ENCODE data around the gene TRPM7. TPM values are rescaled to one million over a fixed set of nuclear protein-coding genes. Genes with fewer than 3 reads are reported as not detected.

Gene TRPM7
- polyA plus RNA-seq, 2 donors: 4.9 to 6.1 TPM

DNA sequence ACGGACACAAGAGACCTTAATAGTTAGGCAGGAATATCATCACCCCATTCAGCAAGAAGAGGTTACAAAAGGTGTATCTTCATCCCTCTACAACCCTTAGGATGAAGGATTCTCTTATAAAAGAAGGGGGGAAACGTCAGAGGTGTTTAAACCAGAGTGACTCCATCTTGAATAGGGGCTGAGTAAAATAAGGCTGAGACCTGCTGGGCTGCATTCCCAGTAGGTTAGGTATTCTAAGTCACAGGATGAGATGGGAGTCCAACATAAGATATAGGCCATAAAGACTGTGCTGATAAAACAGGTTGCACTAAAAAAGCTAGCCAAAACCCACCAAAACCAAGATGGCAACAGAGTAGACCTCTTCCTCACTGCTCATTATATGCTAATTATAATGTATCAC is 16.5 kb downstream of the TRPM7 start:
- Histone ChIP-seq H3K4me3 (ENCODE audit: low read depth in 1 of 2, low read length in 2 of 2) (no peak overlapping the region), H3K9me3 (ENCODE audit: control insufficient read depth in 2 of 2, insufficient read depth in 1 of 2, low read depth in 1 of 2, low read length in 1 of 2) (no peaks in the 10 kb centered on the region), H3K27me3 (ENCODE audit: control insufficient read depth in 1 of 2, insufficient read depth in 2 of 2, low read length in 2 of 2) (no peaks in the 10 kb centered on the region), H3K4me1 (ENCODE audit: control insufficient read depth in 2 of 2, insufficient read depth in 2 of 2, low read length in 1 of 2) (no peaks in the 10 kb centered on the region), H3K27ac (ENCODE audit: low read depth in 2 of 2, low read length in 1 of 2) (no peak overlapping the region), H3K36me3 (ENCODE audit: control insufficient read depth in 2 of 2, insufficient read depth in 2 of 2, low read length in 1 of 2) (no peaks in the 10 kb centered on the region)
- WGBS, 2 donors: 80 to 81% methylated on average over 2 of the region's 2 CpGs

- 57 to 98% methylated on average over 1 of the region's 1 CpG for WGBS, 2 donors
- Histone ChIP-seq H3K27me3 (ENCODE audit: control insufficient read depth in 1 of 2, insufficient read depth in 2 of 2, low read length in 2 of 2) (no peaks in the 10 kb centered on the region), H3K4me3 (ENCODE audit: low read depth in 1 of 2, low read length in 2 of 2) (no peak overlapping the region), H3K27ac (ENCODE audit: low read depth in 2 of 2, low read length in 1 of 2) (no peak overlapping the region), H3K4me1 (ENCODE audit: control insufficient read depth in 2 of 2, insufficient read depth in 2 of 2, low read length in 1 of 2) (no peaks in the 10 kb centered on the region), H3K9me3 (ENCODE audit: control insufficient read depth in 2 of 2, insufficient read depth in 1 of 2, low read depth in 1 of 2, low read length in 1 of 2) (no peaks in the 10 kb centered on the region), H3K36me3 (ENCODE audit: control insufficient read depth in 2 of 2, insufficient read depth in 2 of 2, low read length in 1 of 2) (no peaks in the 10 kb centered on the region)
These were observed 17.0 kb downstream of the TRPM7 start for GRCh38 chr15:50669611-50670010.

DNA sequence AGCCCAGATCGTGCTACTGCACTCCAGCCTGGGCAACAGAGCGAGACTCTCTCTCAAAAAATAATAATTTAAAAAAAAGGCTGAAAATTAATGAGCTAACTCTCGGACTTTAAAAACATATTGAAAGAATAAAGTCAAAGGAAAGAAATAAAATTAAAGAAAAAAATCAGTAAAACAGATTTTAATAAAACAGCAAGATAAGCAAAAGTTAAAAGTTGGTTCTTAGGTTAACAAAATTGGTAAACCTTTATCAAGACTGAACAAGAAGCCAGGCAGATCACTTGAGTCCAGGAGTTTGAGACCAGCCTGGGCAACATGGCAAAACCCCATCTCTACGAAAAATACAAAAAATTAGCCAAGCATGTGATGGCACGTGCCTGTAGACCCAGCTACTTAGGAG is 20.7 kb downstream of the TRPM7 start:
- no peak overlapping the region for H3K27ac ChIP-seq (ENCODE audit: low read depth in 2 of 2, low read length in 1 of 2)
- no peaks in the 10 kb centered on the region for H3K4me1 ChIP-seq (ENCODE audit: control insufficient read depth in 2 of 2, insufficient read depth in 2 of 2, low read length in 1 of 2)
- H3K36me3 ChIP-seq (ENCODE audit: control insufficient read depth in 2 of 2, insufficient read depth in 2 of 2, low read length in 1 of 2): no peaks in the 10 kb centered on the region
- no peak overlapping the region for H3K4me3 ChIP-seq (ENCODE audit: low read depth in 1 of 2, low read length in 2 of 2)
- 85 to 90% methylated on average over 5 of the region's 5 CpGs for WGBS, 2 donors
- no peaks in the 10 kb centered on the region for H3K9me3 ChIP-seq (ENCODE audit: control insufficient read depth in 2 of 2, insufficient read depth in 1 of 2, low read depth in 1 of 2, low read length in 1 of 2)
- no peaks in the 10 kb centered on the region for H3K27me3 ChIP-seq (ENCODE audit: control insufficient read depth in 1 of 2, insufficient read depth in 2 of 2, low read length in 2 of 2)

DNA sequence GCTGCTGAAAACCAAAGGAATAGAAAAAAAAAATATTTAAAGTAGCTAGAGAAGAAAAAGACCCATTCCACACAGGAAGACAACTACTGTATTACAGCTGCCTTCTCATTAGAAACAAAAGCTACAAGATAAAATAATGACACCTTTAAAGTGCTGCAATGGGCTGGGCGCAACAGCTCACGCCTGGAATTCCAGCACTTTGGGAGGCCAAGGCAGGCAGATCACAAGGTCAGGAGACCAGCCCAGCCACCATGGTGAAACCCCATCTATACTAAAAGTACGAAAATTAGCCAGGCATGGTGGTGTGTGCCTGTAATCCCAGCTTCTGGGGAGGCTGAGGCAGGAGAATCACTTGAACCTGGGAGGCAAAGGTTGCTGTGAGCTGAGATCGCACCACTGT is 31.0 kb downstream of the TRPM7 start:
- no peaks in the 10 kb centered on the region for H3K4me1 ChIP-seq (ENCODE audit: control insufficient read depth in 2 of 2, insufficient read depth in 2 of 2, low read length in 1 of 2)
- no peak overlapping the region for H3K4me3 ChIP-seq (ENCODE audit: low read depth in 1 of 2, low read length in 2 of 2)
- 86 to 92% methylated on average over 4 of the region's 4 CpGs for WGBS, 2 donors
- H3K27me3 ChIP-seq (ENCODE audit: control insufficient read depth in 1 of 2, insufficient read depth in 2 of 2, low read length in 2 of 2): no peaks in the 10 kb centered on the region
- H3K9me3 ChIP-seq (ENCODE audit: control insufficient read depth in 2 of 2, insufficient read depth in 1 of 2, low read depth in 1 of 2, low read length in 1 of 2): no peaks in the 10 kb centered on the region
- no peak overlapping the region for H3K27ac ChIP-seq (ENCODE audit: low read depth in 2 of 2, low read length in 1 of 2)
- peaks cover 4 to 5% of the 10 kb centered on the region in 2 donors for H3K36me3 ChIP-seq (ENCODE audit: control insufficient read depth in 2 of 2, insufficient read depth in 2 of 2, low read length in 1 of 2)

DNA sequence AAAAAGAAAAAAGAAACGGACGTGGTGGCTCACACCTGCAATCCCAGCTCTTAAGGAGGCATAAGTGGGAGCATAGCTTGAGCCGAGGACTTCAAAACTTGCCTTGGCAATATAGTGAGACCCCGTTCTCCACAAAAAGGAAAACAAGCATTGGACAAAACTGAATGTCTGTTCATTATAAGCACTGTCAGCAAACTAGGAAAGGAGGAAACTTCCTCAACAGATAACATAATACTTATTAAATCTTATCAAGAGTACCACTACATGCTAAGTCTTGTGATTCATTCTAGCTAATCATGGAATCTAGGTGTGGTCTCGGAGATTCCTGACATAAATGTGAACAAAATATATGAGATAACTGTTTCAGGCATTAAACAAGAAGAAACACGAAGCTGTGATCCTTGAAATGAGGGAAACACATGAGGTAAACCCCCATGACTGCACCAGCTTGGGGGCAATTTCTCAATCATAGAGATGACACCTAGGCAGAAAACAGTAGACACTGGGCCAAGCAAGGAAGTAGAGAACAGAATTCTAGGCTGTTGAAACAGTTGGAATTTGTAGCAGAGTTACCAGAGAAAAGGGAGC is 33.3 kb downstream of the TRPM7 start:
- peaks cover 5 to 7% of the 10 kb centered on the region in 2 donors for H3K36me3 ChIP-seq (ENCODE audit: control insufficient read depth in 2 of 2, insufficient read depth in 2 of 2, low read length in 1 of 2)
- WGBS, 2 donors: 86 to 89% methylated on average over 6 of the region's 6 CpGs

DNA sequence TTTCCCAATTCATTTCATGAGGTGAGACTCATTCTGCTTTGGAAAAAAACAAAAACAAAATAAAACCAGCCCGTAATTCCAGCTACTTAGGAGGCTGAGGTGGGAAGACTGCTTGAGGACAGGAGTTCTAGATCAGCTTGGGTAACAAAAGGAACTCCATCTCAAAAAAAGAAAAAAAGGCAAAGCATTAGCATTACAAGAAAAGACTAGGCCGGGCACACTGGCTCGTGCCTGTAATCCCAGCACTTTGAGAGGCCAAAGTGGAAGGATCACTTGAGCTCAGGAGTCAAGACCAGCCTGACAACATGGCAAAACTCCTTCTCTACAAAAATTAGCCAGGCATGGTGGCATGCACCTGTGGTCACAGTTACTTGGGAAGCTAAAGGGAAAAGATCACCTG is 33.9 kb downstream of the TRPM7 start:
- Histone ChIP-seq H3K27me3 (ENCODE audit: control insufficient read depth in 1 of 2, insufficient read depth in 2 of 2, low read length in 2 of 2) (no peaks in the 10 kb centered on the region), H3K9me3 (ENCODE audit: control insufficient read depth in 2 of 2, insufficient read depth in 1 of 2, low read depth in 1 of 2, low read length in 1 of 2) (no peaks in the 10 kb centered on the region), H3K4me3 (ENCODE audit: low read depth in 1 of 2, low read length in 2 of 2) (no peak overlapping the region), H3K27ac (ENCODE audit: low read depth in 2 of 2, low read length in 1 of 2) (no peak overlapping the region), H3K36me3 (ENCODE audit: control insufficient read depth in 2 of 2, insufficient read depth in 2 of 2, low read length in 1 of 2) (peaks cover 4 to 5% of the 10 kb centered on the region in 2 donors), H3K4me1 (ENCODE audit: control insufficient read depth in 2 of 2, insufficient read depth in 2 of 2, low read length in 1 of 2) (no peaks in the 10 kb centered on the region)
- WGBS, 2 donors: 84 to 93% methylated on average over 3 of the region's 3 CpGs

More for the DNA sequence above, 33.3 kb downstream of the TRPM7 start:
- no peaks in the 10 kb centered on the region for H3K9me3 ChIP-seq (ENCODE audit: control insufficient read depth in 2 of 2, insufficient read depth in 1 of 2, low read depth in 1 of 2, low read length in 1 of 2)
- H3K4me1 ChIP-seq (ENCODE audit: control insufficient read depth in 2 of 2, insufficient read depth in 2 of 2, low read length in 1 of 2): no peaks in the 10 kb centered on the region
- no peaks in the 10 kb centered on the region for H3K27me3 ChIP-seq (ENCODE audit: control insufficient read depth in 1 of 2, insufficient read depth in 2 of 2, low read length in 2 of 2)
- no peak overlapping the region for H3K4me3 ChIP-seq (ENCODE audit: low read depth in 1 of 2, low read length in 2 of 2)
- no peak overlapping the region for H3K27ac ChIP-seq (ENCODE audit: low read depth in 2 of 2, low read length in 1 of 2)

DNA sequence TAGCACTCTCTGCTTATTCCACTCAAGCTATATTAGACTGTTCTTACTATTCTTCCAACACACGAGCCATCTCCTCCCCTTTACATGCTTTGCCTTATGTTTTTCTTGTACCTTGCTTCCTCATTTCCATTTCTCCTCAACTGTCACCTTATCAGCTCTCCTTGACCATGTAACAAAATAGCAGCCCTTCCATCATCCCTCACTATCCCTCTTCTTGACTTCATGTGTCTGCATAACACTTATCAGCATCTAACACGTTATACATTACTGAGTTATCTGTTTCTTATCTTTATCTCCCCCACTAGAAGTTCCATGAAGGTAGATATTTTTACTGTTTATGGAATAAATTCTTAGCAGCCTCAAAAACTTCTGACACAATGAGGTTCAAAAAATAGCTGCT is 45.3 kb downstream of the TRPM7 start:
- 80 to 95% methylated on average over 2 of the region's 2 CpGs for whole genome bisulfite sequencing, 2 donors
- no peak overlapping the region for H3K27ac ChIP-seq (ENCODE audit: low read depth in 2 of 2, low read length in 1 of 2)
- H3K36me3 ChIP-seq (ENCODE audit: control insufficient read depth in 2 of 2, insufficient read depth in 2 of 2, low read length in 1 of 2): peaks cover 0 to 4% of the 10 kb centered on the region in 2 donors
- no peak overlapping the region for H3K4me3 ChIP-seq (ENCODE audit: low read depth in 1 of 2, low read length in 2 of 2)
- no peaks in the 10 kb centered on the region for H3K27me3 ChIP-seq (ENCODE audit: control insufficient read depth in 1 of 2, insufficient read depth in 2 of 2, low read length in 2 of 2)
- H3K4me1 ChIP-seq (ENCODE audit: control insufficient read depth in 2 of 2, insufficient read depth in 2 of 2, low read length in 1 of 2): no peaks in the 10 kb centered on the region
- no peaks in the 10 kb centered on the region for H3K9me3 ChIP-seq (ENCODE audit: control insufficient read depth in 2 of 2, insufficient read depth in 1 of 2, low read depth in 1 of 2, low read length in 1 of 2)

GRCh38 chr15:50636146-50636545 is 50.5 kb downstream of the TRPM7 start:
- Histone ChIP-seq H3K4me3 (ENCODE audit: low read depth in 1 of 2, low read length in 2 of 2) (no peak overlapping the region), H3K27ac (ENCODE audit: low read depth in 2 of 2, low read length in 1 of 2) (no peak overlapping the region), H3K9me3 (ENCODE audit: control insufficient read depth in 2 of 2, insufficient read depth in 1 of 2, low read depth in 1 of 2, low read length in 1 of 2) (no peaks in the 10 kb centered on the region), H3K4me1 (ENCODE audit: control insufficient read depth in 2 of 2, insufficient read depth in 2 of 2, low read length in 1 of 2) (no peaks in the 10 kb centered on the region), H3K27me3 (ENCODE audit: control insufficient read depth in 1 of 2, insufficient read depth in 2 of 2, low read length in 2 of 2) (no peaks in the 10 kb centered on the region), H3K36me3 (ENCODE audit: control insufficient read depth in 2 of 2, insufficient read depth in 2 of 2, low read length in 1 of 2) (peaks cover 0 to 6% of the 10 kb centered on the region in 2 donors)
- WGBS, 2 donors: 91 to 94% methylated on average over 9 of the region's 9 CpGs

DNA sequence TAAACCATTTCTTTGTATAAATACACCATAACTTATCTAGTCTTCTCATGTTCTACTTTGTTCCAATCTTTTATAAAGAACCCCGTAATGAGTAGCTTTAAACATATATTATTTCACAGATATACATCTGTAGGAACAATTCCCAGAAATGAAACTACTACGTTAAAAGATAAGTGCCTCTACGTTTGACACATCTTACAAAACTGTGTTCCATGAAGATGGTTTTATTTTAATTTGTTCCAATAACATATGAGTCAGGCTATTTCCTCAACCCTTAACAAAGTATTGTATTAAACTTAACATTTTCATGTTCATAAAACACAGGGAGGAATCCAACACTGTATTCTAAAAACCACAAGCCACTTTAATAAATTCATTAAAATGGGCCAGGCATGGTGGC is 52.9 kb downstream of the TRPM7 start:
- WGBS, 2 donors: 82% methylated on average over 3 of the region's 3 CpGs
- Histone ChIP-seq H3K4me1 (ENCODE audit: control insufficient read depth in 2 of 2, insufficient read depth in 2 of 2, low read length in 1 of 2) (no peaks in the 10 kb centered on the region), H3K36me3 (ENCODE audit: control insufficient read depth in 2 of 2, insufficient read depth in 2 of 2, low read length in 1 of 2) (peaks cover 3 to 10% of the 10 kb centered on the region in 2 donors), H3K9me3 (ENCODE audit: control insufficient read depth in 2 of 2, insufficient read depth in 1 of 2, low read depth in 1 of 2, low read length in 1 of 2) (no peaks in the 10 kb centered on the region), H3K27ac (ENCODE audit: low read depth in 2 of 2, low read length in 1 of 2) (no peak overlapping the region), H3K4me3 (ENCODE audit: low read depth in 1 of 2, low read length in 2 of 2) (no peak overlapping the region), H3K27me3 (ENCODE audit: control insufficient read depth in 1 of 2, insufficient read depth in 2 of 2, low read length in 2 of 2) (no peaks in the 10 kb centered on the region)

DNA sequence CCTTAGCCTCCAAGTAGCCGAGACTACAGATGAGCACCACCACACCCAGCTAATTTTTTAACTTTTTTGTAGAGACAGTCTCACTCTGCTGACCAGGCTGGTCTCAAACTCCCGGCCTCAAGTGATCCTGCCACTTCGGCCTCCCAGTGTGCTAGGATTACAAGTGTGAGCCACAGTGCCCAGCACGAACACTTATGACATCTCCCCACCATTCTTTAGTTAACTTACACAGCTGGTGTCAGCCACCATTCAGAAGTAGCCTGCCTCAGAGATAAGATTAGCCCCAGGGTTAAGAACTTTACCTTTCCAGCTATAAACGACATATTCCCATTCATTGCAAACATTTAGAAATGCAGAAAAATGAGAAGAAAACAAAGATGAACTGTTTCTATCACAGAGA is 58.2 kb downstream of the TRPM7 start:
- 92 to 94% methylated on average over 5 of the region's 5 CpGs for WGBS, 2 donors
- no peaks in the 10 kb centered on the region for H3K4me1 ChIP-seq (ENCODE audit: control insufficient read depth in 2 of 2, insufficient read depth in 2 of 2, low read length in 1 of 2)
- no peaks in the 10 kb centered on the region for H3K9me3 ChIP-seq (ENCODE audit: control insufficient read depth in 2 of 2, insufficient read depth in 1 of 2, low read depth in 1 of 2, low read length in 1 of 2)
- H3K4me3 ChIP-seq (ENCODE audit: low read depth in 1 of 2, low read length in 2 of 2): no peak overlapping the region
- H3K27me3 ChIP-seq (ENCODE audit: control insufficient read depth in 1 of 2, insufficient read depth in 2 of 2, low read length in 2 of 2): no peaks in the 10 kb centered on the region
- no peak overlapping the region for H3K27ac ChIP-seq (ENCODE audit: low read depth in 2 of 2, low read length in 1 of 2)
- H3K36me3 ChIP-seq (ENCODE audit: control insufficient read depth in 2 of 2, insufficient read depth in 2 of 2, low read length in 1 of 2): peaks cover 3 to 7% of the 10 kb centered on the region in 2 donors
